ENCODE data around the gene PMPCA. TPM values are rescaled to one million over a fixed set of nuclear protein-coding genes. Genes with fewer than 3 reads are reported as not detected.

PMPCA gene
- total and polyA plus RNA-seq, 7 donors, result 22.9 to 49.9 (median 27.1) TPM

DNA sequence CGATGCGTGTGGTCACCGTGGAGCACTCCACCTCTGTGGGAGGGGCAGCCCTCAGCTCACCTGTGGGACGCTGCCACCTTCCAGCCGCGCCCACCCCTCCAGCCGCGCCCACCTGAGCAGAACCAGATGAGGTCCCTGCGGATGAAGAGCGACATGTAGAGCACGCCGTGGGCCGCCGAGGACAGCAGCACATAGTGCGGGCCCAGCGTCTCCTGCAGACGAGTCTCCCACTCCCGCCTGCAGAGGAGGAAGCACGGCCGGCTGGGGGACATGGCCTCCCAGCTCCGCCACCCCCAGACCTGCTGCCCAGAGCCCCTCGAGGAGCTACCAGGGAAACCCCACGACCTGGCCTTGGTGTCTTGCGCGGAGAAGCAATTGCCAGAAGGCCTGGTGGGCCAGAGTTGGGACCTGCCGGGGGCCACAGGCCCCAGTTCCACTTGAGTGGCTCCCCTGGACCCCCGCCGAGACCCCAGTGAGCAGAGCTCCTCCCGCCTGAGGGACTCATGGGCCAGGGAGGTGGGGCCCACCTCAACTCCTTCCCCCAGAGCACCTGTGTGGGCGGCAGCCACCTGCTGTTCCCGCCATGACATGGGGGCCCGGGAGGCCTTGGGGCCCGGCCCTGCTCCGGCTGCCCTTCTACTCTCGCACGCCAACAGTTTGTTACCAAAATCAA is 22.7 kb downstream of the PMPCA start:
- WGBS, 2 donors, result 91 to 95% methylated on average over 36 of the region's 36 CpGs
- no peaks in the 10 kb centered on the region for H3K27me3 ChIP-seq
- H3K4me1 ChIP-seq, result peaks cover 2 to 23% (median 22%) of the 10 kb centered on the region in 4 donors
- TF ChIP-seq POLR2AphosphoS5 (IDR thresholded peaks at IDR 0.05), result no peak
- no peak for TF ChIP-seq EP300 (IDR thresholded peaks at IDR 0.05)
- no peak for TF ChIP-seq CTCF (IDR thresholded peaks at IDR 0.05)
- TF ChIP-seq POLR2A (IDR thresholded peaks at IDR 0.05), result no peak
- H3K27ac ChIP-seq, result no peak overlapping the region
- intact Hi-C loops (cut with DNase I), result no loop called here
- H3K36me3 ChIP-seq, result peaks cover 14 to 64% (median 23%) of the 10 kb centered on the region in 4 donors
- no peaks in the 10 kb centered on the region for H3K9me3 ChIP-seq
- no peak for DNase-seq
- no peak overlapping the region for H3K4me3 ChIP-seq

GRCh38 chr9:136433849-136434579 is 23.6 kb downstream of the PMPCA start:
- peaks cover 11 to 56% (median 21%) of the 10 kb centered on the region in 4 donors for H3K36me3 ChIP-seq
- no peaks in the 10 kb centered on the region for H3K27me3 ChIP-seq
- H3K4me3 ChIP-seq, result no peak overlapping the region
- peaks cover 2 to 31% (median 28%) of the 10 kb centered on the region in 4 donors for H3K4me1 ChIP-seq
- intact Hi-C loops (cut with DNase I), result no loop called here
- H3K9me3 ChIP-seq, result no peaks in the 10 kb centered on the region
- no peak for TF ChIP-seq CTCF (IDR thresholded peaks at IDR 0.05)
- no peak for DNase-seq
- H3K27ac ChIP-seq, result no peak overlapping the region
- WGBS, 2 donors, result 94% methylated on average over 37 of the region's 37 CpGs

GRCh38 chr9:136434580-136435169 is 24.2 kb downstream of the PMPCA start:
- H3K9me3 ChIP-seq, result no peaks in the 10 kb centered on the region
- no peak overlapping the region for H3K27ac ChIP-seq
- peaks cover 7 to 49% (median 15%) of the 10 kb centered on the region in 4 donors for H3K36me3 ChIP-seq
- 89 to 92% methylated on average over 17 of the region's 17 CpGs for WGBS, 2 donors
- intact Hi-C loops (cut with DNase I), result no loop called here
- peaks cover 2 to 33% (median 28%) of the 10 kb centered on the region in 4 donors for H3K4me1 ChIP-seq
- H3K4me3 ChIP-seq, result no peak overlapping the region
- DNase-seq, result no peak
- TF ChIP-seq EP300 (IDR thresholded peaks at IDR 0.05) (no peak), POLR2AphosphoS5 (IDR thresholded peaks at IDR 0.05) (no peak), POLR2A (IDR thresholded peaks at IDR 0.05) (no peak), CTCF (IDR thresholded peaks at IDR 0.05) (no peak)
- H3K27me3 ChIP-seq, result no peaks in the 10 kb centered on the region

DNA sequence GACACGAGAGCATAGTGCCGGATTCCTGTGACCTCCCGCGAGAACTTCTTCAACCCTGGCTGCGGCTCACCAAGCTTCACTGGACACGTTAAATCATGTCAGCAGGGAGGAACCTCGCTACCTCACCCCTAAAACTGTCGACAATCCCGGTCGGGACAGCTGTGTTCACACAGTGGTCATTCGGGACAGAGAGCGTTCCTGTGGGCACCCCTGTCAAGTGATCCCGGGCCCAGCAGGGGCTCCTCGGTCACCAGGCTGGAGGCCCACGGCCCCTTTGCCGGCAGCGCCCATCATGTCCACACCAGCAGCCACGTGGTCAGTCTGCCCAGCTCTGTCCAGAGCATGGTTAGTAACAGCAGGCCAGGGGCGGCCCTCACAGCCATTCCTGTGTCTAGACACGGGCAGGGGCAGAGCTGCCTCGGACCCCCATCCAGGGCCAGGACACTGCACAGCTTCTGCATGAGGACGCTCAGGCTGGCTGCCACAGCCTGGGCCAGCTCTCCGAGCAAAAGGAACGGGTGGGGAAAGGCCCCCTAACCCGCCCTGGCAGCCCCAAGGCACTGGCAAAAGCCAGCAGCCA is 25.7 kb downstream of the PMPCA start:
- H3K4me3 ChIP-seq, result no peak overlapping the region
- TF ChIP-seq CTCF (IDR thresholded peaks at IDR 0.05), result no peak
- TF ChIP-seq EP300 (IDR thresholded peaks at IDR 0.05), result no peak
- TF ChIP-seq POLR2AphosphoS5 (IDR thresholded peaks at IDR 0.05), result no peak
- TF ChIP-seq POLR2A (IDR thresholded peaks at IDR 0.05), result no peak
- no peak overlapping the region for H3K27ac ChIP-seq
- no peaks in the 10 kb centered on the region for H3K9me3 ChIP-seq
- DNase-seq, result no peak
- H3K27me3 ChIP-seq, result no peaks in the 10 kb centered on the region
- peaks cover 2 to 39% (median 34%) of the 10 kb centered on the region in 4 donors for H3K4me1 ChIP-seq
- peaks cover under 1 to 41% (median 7%) of the 10 kb centered on the region in 4 donors for H3K36me3 ChIP-seq
- 95% methylated on average over 25 of the region's 25 CpGs for WGBS, 2 donors
- intact Hi-C loops (cut with DNase I), result no loop called here
